GM21825 (cell line): ENCODE results near the gene EMILIN1.

Source experiments
- ATAC-seq: cut with Tn5 transposase; IDR thresholded peaks from one replicate; pipeline ENCODE4 v1.9.1; 2021; ENCODE audit warnings: mild to moderate bottlenecking, moderate library complexity; ENCODE audit not compliant: unreplicated experiment

The EMILIN1 gene

GRCh38 chr2:27079233-27080139 is 1.1 kb downstream of the EMILIN1 start:
- no peak for ATAC-seq

- ATAC-seq = no peak
Observed at GRCh38 chr2:27080140-27080469, 1.7 kb downstream of the EMILIN1 start.

GRCh38 chr2:27080603-27080936 is 2.2 kb downstream of the EMILIN1 start:
- ATAC-seq = no peak

- no peak for ATAC-seq
Observed at GRCh38 chr2:27081984-27082772, 3.8 kb downstream of the EMILIN1 start.

GRCh38 chr2:27082773-27083409 is 4.5 kb downstream of the EMILIN1 start:
- no peak for ATAC-seq

- ATAC-seq = no peak
Observed at GRCh38 chr2:27083410-27084296, 5.2 kb downstream of the EMILIN1 start.

GRCh38 chr2:27084297-27085061 is 6.1 kb downstream of the EMILIN1 start:
- ATAC-seq = no peak

GRCh38 chr2:27085062-27085672 is 6.8 kb downstream of the EMILIN1 start:
- ATAC-seq = no peak

- ATAC-seq = no peak
Observed at GRCh38 chr2:27085673-27086089, 7.3 kb downstream of the EMILIN1 start.

GRCh38 chr2:27086090-27086723 is 7.8 kb downstream of the EMILIN1 start:
- peak; percentile 67 for ATAC-seq

GRCh38 chr2:27086724-27087593 is 8.5 kb downstream of the EMILIN1 start, which contains the start of gene KHK:
KHK (plus strand) TSS chr2:27086772; CDS start chr2:27087260, 488 bp downstream.
- peak; percentile 4 for ATAC-seq

GRCh38 chr2:27087823-27088410 is 9.5 kb downstream of the EMILIN1 start:
- ATAC-seq = no peak

GRCh38 chr2:27088634-27089033 is 10.2 kb downstream of the EMILIN1 start:
- ATAC-seq = no peak

GRCh38 chr2:27089111-27089954 is 10.9 kb downstream of the EMILIN1 start:
- ATAC-seq = no peak

GRCh38 chr2:27091746-27092695 is 13.6 kb downstream of the EMILIN1 start:
- ATAC-seq = no peak
